Middle frontal gyrus (tissue), 1 donor: ENCODE data around the gene LAMC3.

ENCODE experiments used
- DNase-seq: peaks from one replicate; pipeline ENCODE4 v3.0.0-alpha.2; 2015; ENCODE audit warnings: low spot score; ENCODE audit errors: extremely low spot score

LAMC3 gene

GRCh38 chr9:131043087-131043486, 34.1 kb downstream of the LAMC3 start:
- no peak for DNase-seq

- DNase-seq, result no peak
These were observed 34.7 kb downstream of the LAMC3 start for GRCh38 chr9:131043646-131044045.

- DNase-seq, result no peak
These were observed 36.5 kb downstream of the LAMC3 start for GRCh38 chr9:131045300-131046092.

GRCh38 chr9:131046093-131046380, 37.1 kb downstream of the LAMC3 start:
- DNase-seq, result no peak

GRCh38 chr9:131046581-131047202, 37.7 kb downstream of the LAMC3 start:
- peak; percentile 73 for DNase-seq

- DNase-seq, result no peak
These were observed 39.4 kb downstream of the LAMC3 start for GRCh38 chr9:131048332-131048731.

GRCh38 chr9:131048820-131049219, 39.8 kb downstream of the LAMC3 start:
- no peak for DNase-seq

GRCh38 chr9:131049829-131050715, 41.1 kb downstream of the LAMC3 start:
- DNase-seq, result no peak

GRCh38 chr9:131050831-131051230, 41.9 kb downstream of the LAMC3 start:
- no peak for DNase-seq

- no peak for DNase-seq
These were observed 42.9 kb downstream of the LAMC3 start for GRCh38 chr9:131051592-131052517.

GRCh38 chr9:131053896-131054295, 44.9 kb downstream of the LAMC3 start:
- DNase-seq, result peak; percentile 20

GRCh38 chr9:131056781-131057506, 48.0 kb downstream of the LAMC3 start:
- DNase-seq, result no peak

GRCh38 chr9:131060900-131061630, 52.1 kb downstream of the LAMC3 start:
- no peak for DNase-seq

- no peak for DNase-seq
These were observed 54.0 kb downstream of the LAMC3 start for GRCh38 chr9:131062969-131063368.

GRCh38 chr9:131065599-131065998, 56.6 kb downstream of the LAMC3 start:
- DNase-seq, result no peak

GRCh38 chr9:131067625-131068024, 58.7 kb downstream of the LAMC3 start:
- no peak for DNase-seq

GRCh38 chr9:131068076-131068816, 59.3 kb downstream of the LAMC3 start:
- no peak for DNase-seq

GRCh38 chr9:131069699-131070098, 60.7 kb downstream of the LAMC3 start:
- no peak for DNase-seq
